NCI-H2107 treated with DMSO at 0.1 percent for 48 hours (cell line): ENCODE results near the gene KIF26A.

ENCODE experiments used
- DNase-seq: peaks from one replicate; lab custom pipeline; 2025; ENCODE audit not compliant: unreplicated experiment; lab: John Stamatoyannopoulos, UW

Gene KIF26A

DNA sequence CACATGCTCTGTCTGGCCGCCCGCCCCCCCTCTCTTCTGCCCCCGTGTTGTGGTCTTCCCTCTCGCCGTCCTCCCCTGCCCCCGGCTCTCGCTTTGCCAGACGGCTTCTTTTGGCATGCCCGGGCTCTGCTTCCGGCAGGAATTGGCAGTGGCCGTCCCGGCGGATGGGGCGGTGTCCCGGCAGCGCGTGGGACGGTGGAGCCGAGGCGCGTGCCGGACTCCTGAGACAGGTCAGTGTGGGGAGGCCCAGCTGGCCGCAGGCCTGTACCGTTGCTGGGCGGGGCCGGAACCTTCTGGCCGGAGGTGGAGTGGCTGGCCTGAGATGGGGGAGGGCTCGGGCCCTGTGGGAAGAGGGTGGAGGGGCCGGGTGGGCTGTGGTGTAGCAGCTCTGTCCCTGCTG, 17.1 kb downstream of the KIF26A start:
- DNase-seq, result no peak

DNA sequence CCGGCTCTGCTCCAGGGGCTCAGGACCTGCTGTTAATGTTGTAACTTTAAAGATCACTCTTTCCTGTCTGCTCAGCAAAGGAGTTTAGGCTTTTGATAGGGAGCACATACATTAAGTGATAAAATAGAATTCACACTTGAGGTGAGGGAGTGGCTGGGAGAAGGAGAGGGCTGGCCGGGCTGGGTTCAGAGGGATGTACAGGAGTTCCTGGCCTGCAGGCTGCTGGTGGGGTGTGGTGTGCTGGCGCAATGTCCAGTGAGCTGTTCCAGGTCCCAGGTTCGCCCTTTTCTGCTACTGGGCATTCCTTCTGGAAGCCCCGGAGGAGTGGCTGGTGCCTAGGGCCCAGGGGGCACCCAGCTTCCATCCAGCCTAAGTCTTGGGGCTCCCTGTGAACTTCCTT, 17.8 kb downstream of the KIF26A start:
- no peak for DNase-seq

DNA sequence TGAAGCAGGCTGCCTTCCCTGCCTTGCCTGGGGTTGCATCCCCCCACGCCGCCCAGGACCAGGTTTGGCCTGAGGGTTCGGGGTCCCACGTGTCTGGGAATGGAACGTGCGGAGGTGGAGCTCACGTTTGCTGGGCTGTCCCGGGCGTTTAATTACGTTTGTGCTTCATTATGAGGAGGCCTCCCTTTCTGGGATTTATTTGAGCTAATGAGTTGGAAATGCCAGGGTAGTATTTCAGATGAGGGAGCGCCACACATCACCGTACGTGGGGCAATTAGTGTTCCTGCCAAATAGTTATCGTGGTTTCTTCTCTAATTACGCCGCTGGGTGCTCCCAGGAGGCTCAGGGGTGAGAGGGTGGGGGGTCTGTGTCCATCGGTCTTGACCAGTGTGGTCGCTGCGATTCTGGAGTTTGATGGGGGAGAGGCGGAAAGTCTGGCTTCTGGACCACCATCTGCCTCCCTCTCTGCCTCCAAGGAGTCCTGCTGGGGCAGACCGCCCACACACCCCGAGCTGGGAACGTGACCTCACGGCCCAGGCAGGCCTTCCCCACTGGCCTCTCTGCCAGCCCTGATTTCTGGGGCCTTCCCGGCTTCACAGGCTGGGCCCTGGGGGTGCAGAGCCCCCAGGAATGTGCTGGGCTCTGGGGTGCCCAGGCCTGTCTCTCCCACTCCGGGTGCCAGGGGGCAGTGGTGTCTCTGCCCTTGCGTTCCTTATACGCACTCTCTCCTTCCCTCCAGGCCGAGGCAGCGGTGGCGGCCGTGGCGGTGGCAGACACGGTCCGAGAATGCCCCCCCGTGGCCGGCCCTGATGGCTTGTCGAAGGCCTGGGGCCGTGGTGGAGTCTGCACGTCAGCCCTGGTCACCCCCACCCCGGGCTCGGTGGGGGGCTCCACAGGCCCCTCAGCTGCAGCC, 18.9 kb downstream of the KIF26A start:
- DNase-seq, result no peak

DNA sequence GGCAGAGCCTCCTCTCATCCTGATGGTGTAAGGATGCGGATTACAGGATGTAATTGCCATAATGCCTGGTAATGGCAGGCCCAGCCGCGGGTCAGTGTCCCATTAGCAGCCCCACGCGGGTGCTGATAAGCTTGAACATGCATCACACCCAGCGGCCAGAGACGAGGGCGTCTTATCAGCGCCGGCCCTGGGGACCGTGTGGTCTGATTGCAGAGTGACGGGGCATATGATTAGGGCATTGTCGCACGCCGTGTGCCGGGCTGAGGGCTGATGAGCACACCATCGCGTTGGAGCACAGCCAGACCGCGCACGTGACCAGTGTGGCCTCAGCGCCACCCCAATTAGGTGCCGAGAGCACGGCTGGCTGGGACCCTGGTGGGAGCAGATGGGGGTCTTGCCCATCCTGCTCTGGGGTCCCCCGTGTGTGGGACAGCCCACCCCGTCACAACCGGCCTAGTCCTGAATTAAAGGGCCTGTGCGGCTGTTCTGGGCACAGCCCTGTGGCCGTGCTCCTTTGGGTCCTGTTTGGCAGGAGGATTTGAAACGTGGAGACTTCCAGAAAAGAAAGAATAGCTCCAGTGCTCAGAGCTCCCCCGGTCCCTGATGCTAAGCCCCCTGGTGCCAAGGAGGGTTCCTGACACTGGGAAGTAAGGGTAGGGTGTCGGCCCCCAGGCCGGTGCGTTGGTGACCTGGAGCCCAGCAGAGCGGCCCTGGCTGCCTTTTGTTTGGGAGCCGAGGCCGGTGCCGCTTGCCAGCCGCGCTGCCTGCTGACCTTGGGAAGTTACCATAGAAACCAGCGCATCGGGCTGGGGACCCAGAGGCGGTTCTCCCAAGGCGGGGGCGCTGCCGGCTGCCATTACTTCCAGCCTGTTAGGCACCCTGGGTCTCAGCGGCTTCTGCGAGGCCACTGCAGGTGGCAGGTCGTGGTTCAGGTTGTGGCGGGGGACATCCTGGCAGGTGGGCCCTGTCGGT, 20.7 kb downstream of the KIF26A start:
- DNase-seq, result no peak

DNA sequence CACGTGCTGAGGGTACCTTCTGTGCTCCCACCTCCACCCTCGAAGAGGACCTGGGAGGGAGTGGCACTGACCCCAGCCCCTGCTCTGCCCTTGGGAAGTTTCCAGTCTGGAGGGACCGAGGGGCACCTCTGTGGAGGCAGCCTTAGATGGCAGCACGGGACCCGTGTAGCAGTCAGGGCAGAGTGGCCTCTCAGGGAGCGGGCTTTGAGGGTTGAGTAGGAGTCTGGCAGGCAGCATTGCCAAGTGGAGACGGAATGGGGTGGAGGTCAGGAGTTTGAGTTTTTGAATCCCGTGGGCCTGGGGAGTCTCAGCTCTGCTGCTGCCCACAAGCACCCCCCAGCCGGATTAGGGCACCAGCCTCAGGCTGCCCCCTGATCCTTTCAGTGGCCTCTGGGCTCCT, 21.6 kb downstream of the KIF26A start:
- DNase-seq, result no peak

DNA sequence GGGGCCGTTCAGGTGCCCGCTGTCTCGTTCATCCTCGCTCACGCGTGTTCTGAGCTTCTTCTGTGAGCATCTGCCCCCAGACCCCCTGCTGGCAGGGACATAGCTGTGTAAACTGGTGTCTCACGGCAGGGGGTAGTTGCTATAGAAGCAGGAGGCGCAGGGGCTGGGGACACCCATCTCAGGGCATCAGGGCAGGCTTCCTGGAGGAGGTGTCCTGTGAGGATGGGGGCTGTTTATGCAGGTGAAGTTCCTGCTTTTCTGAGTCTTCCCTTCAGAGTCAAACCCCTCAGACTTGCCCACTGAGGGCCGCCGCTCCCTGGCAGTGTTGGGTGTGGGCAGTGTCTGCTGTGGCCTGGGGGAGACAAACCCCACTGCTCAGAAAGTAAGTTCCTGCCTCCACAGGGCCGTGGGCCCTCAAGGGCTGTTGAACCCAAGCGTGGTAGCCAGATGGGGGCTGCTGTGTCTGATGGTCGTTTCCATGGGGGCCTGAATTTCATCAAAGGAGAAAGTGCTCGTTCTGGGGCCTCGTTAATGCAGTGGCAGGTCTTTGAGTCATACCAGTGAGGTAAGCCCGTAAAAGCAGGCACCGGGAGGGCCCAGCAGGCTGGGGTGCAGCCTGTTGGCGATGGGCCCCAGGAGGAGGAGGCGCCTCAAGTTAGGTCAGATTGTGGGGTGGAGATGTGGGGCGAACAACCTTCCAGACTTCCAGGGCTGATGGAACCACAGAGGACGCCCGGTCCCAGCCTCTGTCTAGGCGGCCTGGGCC, 23.4 kb downstream of the KIF26A start:
- no peak for DNase-seq

DNA sequence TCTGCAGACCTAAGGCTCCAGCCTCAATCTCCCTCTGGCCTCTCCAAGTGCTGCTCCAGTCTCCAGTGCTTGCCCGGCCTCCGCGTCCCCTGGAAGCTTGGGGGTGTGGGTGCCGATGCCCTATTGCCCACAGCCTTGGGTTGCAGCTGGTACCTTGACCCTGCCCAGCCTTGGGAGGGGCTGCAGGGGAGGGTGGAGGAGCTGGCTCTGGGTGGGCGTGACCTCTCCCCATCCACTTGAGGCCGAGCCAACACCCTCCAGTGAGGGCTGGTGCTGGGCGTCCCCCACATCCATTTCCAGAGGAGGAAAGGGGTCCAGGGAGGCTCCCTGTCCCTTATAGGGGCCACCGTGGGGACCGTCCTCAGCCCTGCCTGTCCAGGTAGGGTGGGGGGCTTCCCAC, 24.1 kb downstream of the KIF26A start:
- DNase-seq, result no peak

DNA sequence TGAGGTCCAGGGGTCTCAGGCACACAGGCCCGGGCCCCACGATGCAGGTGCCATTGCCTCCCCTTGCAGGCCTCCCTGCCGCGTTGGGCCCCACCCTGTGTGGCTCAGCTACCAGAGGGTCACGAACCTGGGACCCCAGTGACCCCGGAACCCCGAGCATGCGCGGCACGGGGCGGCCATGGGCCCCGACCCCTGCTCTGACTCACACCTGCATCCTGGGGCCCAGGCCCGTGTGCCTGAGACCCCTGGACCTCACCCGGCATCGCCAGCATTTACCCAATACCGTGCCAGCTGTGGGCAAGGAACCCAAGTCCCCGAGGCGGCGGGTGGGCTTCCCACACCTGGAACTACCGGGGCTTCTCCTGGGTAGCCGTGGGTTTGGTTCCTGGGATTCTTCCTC, 25.2 kb downstream of the KIF26A start:
- DNase-seq, result no peak

DNA sequence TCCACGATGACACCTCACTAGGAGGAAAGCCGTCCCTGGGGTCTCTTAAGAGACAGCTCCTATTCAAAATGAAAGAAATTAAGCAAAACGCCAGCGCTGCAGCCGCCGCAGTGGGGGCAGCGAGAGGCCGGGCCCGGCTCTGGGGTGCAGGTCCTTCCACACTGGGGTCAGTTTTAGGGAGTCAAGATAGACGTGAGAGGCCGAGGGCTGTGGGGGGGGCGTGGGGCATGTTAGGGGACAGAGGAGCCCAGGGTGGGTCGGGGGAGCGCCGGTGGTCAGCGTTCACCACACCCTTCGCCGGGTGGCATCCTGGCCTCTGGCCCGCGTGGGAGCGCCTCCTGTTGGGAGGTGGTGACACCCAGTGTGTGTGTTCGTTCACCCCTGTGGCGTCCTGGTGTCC, 25.7 kb downstream of the KIF26A start:
- no peak for DNase-seq

DNA sequence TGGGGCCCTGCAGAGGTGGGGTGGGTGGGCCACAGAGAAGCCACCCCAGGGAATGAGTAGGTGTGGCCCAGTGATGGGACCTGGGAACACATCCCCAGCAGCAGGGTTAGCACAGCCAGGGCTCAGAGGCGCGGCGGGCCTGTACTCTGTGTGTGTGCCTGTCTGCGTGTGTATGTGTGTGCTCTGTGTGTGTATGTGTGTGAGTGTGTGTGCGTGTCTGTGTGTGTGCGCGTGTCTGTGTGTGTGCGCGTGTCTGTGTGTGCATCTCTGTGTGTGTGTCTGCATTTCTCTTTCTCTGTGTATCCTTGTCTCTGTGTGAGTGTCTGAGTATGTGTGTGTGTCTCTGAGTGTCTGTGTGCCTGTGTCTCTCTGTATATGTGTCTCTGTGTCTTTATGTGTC, 26.1 kb downstream of the KIF26A start:
- DNase-seq, result no peak

DNA sequence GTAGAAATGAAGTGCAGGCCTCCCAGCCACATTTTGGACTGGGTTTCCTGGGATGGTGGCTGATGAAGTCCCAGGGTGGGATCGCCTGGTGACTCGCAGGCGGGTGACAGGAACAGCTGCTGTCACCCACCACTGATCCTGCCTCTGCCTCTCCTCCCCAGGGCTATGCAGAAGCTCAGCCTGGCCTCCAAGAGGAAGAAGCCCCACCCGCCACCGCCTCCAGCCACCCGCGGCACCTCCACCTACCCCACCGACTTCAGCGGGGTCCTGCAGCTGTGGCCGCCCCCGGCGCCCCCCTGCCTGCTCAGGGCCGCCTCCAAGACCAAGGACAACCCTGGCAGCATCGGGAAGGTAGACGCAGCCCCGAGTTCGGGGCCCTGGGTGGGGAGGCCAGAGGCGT, 28.3 kb downstream of the KIF26A start:
- no peak for DNase-seq

DNA sequence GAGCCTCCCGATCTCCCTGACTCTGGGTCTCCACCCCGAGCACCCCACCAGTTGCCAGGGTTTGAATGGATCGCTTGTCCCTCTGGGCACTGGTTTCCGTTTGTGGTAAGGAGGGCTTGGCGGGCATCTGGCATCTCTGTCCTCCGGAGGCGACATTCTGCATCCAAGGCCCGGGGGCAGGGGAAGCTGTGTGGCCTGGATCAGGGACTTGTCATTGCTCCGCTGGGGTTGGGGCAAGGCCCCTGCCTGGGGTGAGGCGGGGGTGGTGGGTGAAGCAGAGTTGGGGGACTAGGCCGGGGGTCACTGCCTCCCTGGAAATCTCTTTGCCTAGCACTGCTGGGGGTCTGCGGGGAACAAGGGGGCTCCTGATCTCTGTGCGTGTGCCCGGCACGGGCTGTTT, 30.2 kb downstream of the KIF26A start:
- DNase-seq, result no peak

DNA sequence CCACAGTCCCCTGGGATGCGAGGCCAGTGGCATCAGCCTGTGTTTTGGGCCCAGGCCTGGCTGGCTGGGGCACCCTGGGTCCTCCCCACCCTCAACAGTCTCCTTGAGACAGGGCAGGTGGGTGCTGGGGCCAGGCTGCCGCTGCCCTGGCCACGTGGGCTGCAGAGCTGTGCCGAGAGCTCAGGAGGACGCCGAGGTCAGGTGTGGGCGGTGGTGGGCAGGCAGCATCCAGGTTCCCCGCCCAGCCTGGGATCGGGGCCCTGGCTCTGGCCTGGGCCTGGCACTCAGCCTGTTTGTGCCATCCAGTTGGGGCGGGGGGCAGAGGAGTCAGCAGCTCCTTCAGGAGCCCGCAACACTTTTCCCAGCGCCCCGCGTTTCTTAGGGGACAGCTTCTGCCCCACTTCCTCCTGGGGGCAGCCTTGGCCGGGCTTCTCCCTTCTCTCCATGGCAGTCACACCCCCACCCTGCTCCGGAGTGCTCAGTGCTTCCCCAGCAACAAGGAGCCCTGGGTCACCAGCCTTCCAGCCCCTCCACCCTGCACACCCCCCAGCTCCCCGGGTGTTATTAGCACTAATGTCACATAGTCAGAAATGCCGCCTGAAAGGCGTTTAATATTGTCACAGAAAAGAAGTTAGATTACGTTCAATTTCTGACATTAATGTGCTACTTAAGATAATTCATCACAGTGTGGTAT, 30.8 kb downstream of the KIF26A start:
- no peak for DNase-seq

DNA sequence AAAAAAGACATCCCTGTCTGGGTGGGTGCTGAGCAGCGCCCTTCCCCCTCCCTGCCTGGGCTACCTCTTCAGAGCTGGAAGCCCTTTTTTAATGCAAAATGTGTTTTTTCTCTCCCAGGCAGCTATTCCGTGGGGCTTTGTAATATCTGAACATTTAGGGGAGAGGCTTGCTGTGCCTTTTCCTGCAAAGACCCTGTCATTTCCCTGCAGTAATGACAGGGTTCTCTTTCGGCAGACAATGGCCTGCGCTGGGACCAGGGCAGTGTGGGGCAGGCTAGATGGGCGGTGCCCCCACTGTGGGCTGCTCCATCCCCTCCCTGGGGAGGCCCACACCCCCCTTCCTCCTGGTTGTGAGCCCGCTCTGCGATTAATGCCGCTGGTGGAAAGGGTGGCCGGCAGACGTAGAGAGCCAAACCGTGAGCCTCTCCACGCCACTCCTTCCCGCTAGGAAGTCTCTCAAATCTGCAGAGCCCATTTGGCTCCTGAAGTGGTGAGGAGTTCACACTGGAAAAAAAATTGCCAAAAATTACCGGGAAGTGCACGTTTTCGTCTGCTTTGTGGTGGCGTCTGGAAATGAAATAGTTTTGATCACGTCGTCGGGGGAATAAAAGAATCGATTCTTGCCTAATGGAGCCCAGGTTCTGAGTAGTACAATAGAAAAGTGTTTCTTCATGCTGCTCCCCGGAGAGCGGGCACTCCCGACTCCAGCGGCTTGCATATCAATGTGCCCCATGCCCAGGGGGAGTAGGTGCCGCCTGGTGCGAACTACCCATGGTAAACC, 31.5 kb downstream of the KIF26A start:
- DNase-seq, result peak; percentile 7

DNA sequence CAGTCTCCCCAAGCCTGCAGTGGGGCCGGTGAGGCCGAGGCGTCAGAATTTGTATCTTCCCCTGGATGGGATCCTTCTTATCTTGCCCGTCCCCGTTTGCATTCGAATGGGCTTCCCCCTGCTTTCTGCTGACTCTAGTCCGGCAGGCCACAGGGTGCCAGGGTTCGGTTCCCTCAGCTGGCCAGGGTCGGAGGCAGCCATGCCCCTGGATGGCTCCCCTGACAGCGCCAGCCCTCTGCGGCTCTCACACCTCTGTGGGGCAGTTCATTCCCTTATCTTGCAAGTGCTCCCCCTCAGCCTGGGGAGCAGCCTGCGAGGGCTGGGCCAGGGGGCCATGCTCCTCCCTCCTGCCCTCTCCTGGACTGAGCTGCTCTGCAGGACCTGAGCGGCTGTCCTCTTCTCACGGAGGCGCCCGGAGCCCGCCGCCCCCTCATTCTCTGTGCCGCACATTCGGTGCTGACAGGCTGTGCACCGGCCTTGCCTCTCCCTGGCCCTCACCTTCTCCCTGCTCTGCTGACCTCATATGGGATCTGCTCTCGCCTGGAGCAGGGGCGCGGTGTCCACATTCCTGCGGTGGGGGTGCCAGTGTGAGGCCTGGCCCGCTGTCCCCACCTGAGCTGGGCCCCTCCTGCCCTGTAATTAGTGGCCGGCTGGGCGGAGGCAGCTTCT, 32.8 kb downstream of the KIF26A start:
- no peak for DNase-seq

DNA sequence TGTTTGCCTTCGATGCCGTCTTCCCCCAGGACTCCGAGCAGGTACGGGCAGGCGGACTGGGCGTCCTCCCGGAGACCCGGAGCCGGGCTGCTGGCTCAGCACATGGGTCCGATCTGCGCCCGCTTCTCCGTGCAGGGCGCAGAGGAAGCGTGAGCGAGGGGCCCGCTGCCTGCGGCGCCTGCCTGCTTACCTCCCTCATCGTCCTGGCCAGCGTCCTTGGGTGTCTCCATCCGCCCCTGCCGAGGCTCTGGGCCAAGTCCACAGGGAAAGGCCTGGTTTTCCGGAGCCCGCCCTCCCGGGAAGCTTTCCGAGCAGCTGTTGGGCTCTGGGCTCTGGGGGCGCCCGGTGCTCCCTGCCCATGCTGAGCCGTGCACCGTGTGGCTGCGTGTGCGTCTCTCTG, 33.5 kb downstream of the KIF26A start:
- no peak for DNase-seq

DNA sequence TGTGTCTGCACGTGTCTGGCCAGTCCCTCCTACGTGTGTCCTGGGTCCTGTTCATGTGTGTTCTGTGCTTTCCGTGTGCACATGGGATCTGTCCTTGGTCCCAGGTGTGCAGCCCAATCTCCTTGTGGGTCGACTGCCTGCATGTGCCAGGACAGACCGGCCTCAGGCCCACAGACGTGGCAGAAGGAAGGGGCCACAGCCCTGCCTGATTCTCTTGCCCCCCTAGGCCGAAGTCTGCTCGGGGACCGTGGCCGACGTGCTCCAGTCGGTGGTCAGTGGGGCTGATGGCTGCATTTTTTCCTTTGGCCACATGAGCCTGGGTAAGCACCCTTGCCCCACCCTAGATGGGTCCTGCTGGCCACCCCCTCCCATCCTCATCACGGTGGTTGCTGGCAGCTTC, 34.0 kb downstream of the KIF26A start:
- no peak for DNase-seq

DNA sequence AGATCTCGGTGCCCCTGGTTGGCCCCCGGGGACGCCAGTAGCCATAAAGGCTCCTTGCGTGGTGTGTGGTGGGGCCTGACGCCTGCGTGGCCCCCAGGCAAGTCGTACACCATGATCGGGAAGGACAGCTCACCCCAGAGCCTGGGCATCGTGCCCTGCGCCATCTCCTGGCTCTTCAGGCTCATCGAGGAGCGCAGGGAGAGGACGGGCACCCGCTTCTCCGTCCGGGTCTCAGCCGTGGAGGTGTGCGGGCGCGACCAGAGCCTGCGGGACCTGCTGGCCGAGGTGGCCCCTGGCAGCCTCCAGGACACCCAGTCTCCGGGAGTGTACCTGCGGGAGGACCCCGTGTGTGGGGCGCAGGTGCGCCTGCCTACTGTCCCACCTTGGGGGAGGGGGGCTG, 34.5 kb downstream of the KIF26A start:
- DNase-seq, result no peak

DNA sequence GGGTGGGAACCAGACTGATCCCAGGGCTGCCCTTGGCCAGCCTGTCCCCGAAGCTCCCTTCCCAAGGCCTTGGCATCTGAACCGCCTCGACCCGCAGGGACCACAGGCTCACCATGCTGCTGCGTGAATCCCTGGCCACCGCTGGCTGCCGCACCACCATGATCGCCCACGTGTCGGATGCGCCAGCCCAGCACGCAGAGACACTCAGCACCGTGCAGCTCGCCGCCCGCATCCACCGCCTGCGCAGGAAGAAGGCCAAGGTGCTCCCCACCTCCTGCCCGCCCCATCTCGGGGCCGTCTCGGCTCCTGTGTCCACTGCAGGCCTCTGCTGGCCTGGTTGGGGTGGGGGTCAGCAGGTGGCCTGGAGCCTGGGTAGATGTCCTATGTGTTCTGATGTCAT, 35.7 kb downstream of the KIF26A start:
- no peak for DNase-seq
